Endodermal cell (in vitro differentiated cells): ENCODE data around the gene OXTR. TPM values are rescaled to one million over a fixed set of nuclear protein-coding genes. Genes with fewer than 3 reads are reported as not detected.
A peak's percentile ranks its signal among the peaks of the same experiment; 100 is the strongest.

ENCODE experiments used
- DNase-seq: peaks from one replicate; pipeline ENCODE4 v3.0.0-alpha.2; 2017
- H3K27ac ChIP-seq: 2 replicates; pipeline ENCODE4 v1.5.1; 2013; ENCODE audit warnings: mild to moderate bottlenecking, low read depth, low read length, moderate library complexity
- H3K27me3 ChIP-seq: 2 replicates; pipeline ENCODE4 v1.6.1; 2013; ENCODE audit warnings: mild to moderate bottlenecking, low read length, moderate library complexity; ENCODE audit not compliant: insufficient read depth, control insufficient read depth, poor library complexity, severe bottlenecking
- H3K36me3 ChIP-seq: 2 replicates; pipeline ENCODE4 v1.7.0; 2013; ENCODE audit warnings: mild to moderate bottlenecking, low read length, moderate library complexity; ENCODE audit not compliant: control insufficient read depth, insufficient read depth
- H3K4me1 ChIP-seq: one replicate; pipeline ENCODE4 v1.7.0; 2013; ENCODE audit warnings: low read length; ENCODE audit not compliant: control insufficient read depth, insufficient read depth
- H3K4me3 ChIP-seq: 2 replicates; pipeline ENCODE4 v1.5.1; 2013; ENCODE audit warnings: mild to moderate bottlenecking, low read length, moderate library complexity
- H3K9ac ChIP-seq: 2 replicates; pipeline ENCODE4 v1.6.1; 2013; ENCODE audit warnings: mild to moderate bottlenecking, low read length, moderate library complexity; ENCODE audit not compliant: poor library complexity, severe bottlenecking; ENCODE audit errors: extremely low read depth
- H3K9me3 ChIP-seq: 2 replicates; pipeline ENCODE4 v1.6.1; 2013; ENCODE audit warnings: mild to moderate bottlenecking, low read length, moderate library complexity; ENCODE audit not compliant: control insufficient read depth
- H3K27ac Mint-ChIP-seq: 2 replicates; pipeline ENCODE4 v1.8.0; 2020; ENCODE audit warnings: mixed read lengths
- H3K27me3 Mint-ChIP-seq: 2 replicates; pipeline ENCODE4 v1.8.0; 2021; ENCODE audit warnings: mild to moderate bottlenecking, mixed read lengths; ENCODE audit not compliant: insufficient read depth
- H3K36me3 Mint-ChIP-seq: 2 replicates; pipeline ENCODE4 v1.8.0; 2020; ENCODE audit warnings: low read depth, mixed read lengths
- H3K4me1 Mint-ChIP-seq: 2 replicates; pipeline ENCODE4 v1.8.0; 2020; ENCODE audit warnings: mixed read lengths
- H3K4me3 Mint-ChIP-seq: 2 replicates; pipeline ENCODE4 v1.8.0; 2020; ENCODE audit warnings: mild to moderate bottlenecking, moderate library complexity, mixed read lengths
- H3K9me3 Mint-ChIP-seq: 2 replicates; pipeline ENCODE4 v1.8.0; 2020; ENCODE audit warnings: mild to moderate bottlenecking, mixed read lengths
- CTCF ChIP-seq: fragments of 200-600 bp; sonication (generic); conservative IDR thresholded peaks from 2 replicates; pipeline ENCODE4 v1.5.0; 2021; ENCODE audit warnings: antibody characterized with exemption, mild to moderate bottlenecking
- WGBS, 2 experiments: methylation state at CpG; one replicate each; pipeline versions ENCODE4 v1.1.5 to v1.1.7; 2013; ENCODE audit warnings: missing lambda C conversion rate in 2 of 2, mixed read lengths in 1 of 2; ENCODE audit not compliant: insufficient coverage in 1 of 2, insufficient read length in 1 of 2; 5-methylcytosine and 5-hydroxymethylcytosine counted together
- total RNA-seq, 2 donors: library from RNA; stranded (reverse); fragmentation: NEBNext Ultra II Directional in 1 of 2; extraction: Animal tissue kit (Norgen Biotek cat#: 25700) in 1 of 2; gene quantifications; 2 replicates in 1 of 2; 3 replicates in 1 of 2; pipeline ENCODE4 v1.2.1, GENCODE V29; 2021

The OXTR gene
- total RNA-seq, 2 donors from 2014 or later, result 10.6 to 13.1 TPM

GRCh38 chr3:8713901-8714759, 55.3 kb downstream of the OXTR start:
- Mint-ChIP-seq H3K36me3 (no peaks in the 10 kb centered on the region), H3K27me3 (peaks cover 72% of the 10 kb centered on the region), H3K27ac (no peak overlapping the region), H3K4me1 (peaks cover 33% of the 10 kb centered on the region), H3K4me3 (no peak overlapping the region), H3K9me3 (peaks cover 2% of the 10 kb centered on the region)
- WGBS, 2 experiments, result 70 to 90% methylated on average over 2 to 14 of the region's 14 CpGs
- H3K27me3 ChIP-seq, result no peaks in the 10 kb centered on the region
- no peaks in the 10 kb centered on the region for H3K9me3 ChIP-seq
- H3K27ac ChIP-seq, result no peak overlapping the region
- H3K9ac ChIP-seq, result no peak overlapping the region
- H3K36me3 ChIP-seq, result no peaks in the 10 kb centered on the region
- peak; percentile 82 for DNase-seq
- H3K4me1 ChIP-seq, result peaks cover 3% of the 10 kb centered on the region
- H3K4me3 ChIP-seq, result no peak overlapping the region
- peak; percentile 81 for TF ChIP-seq CTCF

GRCh38 chr3:8712908-8713255, 56.5 kb downstream of the OXTR start:
- H3K27ac Mint-ChIP-seq, result no peak overlapping the region

More at GRCh38 chr3:8712908-8713255, 56.5 kb downstream of the OXTR start:
- no peak for DNase-seq
- H3K4me1 ChIP-seq, result peaks cover 3% of the 10 kb centered on the region
- no peaks in the 10 kb centered on the region for H3K36me3 ChIP-seq
- Mint-ChIP-seq H3K36me3 (no peaks in the 10 kb centered on the region), H3K4me3 (no peak overlapping the region), H3K27me3 (peaks cover 80% of the 10 kb centered on the region), H3K4me1 (peaks cover 37% of the 10 kb centered on the region), H3K9me3 (peaks cover 2% of the 10 kb centered on the region)
- no peak overlapping the region for H3K9ac ChIP-seq
- H3K27me3 ChIP-seq, result peaks cover 5% of the 10 kb centered on the region
- no peaks in the 10 kb centered on the region for H3K9me3 ChIP-seq
- no peak overlapping the region for H3K27ac ChIP-seq
- no peak overlapping the region for H3K4me3 ChIP-seq
- WGBS, 2 experiments, result 89 to 94% methylated on average over 2 of the region's 2 CpGs
- TF ChIP-seq CTCF, result no peak
